HG03159 (cell line): ENCODE results near the gene KAT2B.

Experiments used
- ATAC-seq: cut with Tn5 transposase; IDR thresholded peaks from one replicate; pipeline ENCODE4 v1.9.1; 2021; ENCODE audit warnings: mild to moderate bottlenecking, moderate library complexity; ENCODE audit not compliant: unreplicated experiment

The KAT2B gene

GRCh38 chr3:20141316-20141715 is 101.1 kb downstream of the KAT2B start:
- no peak for ATAC-seq

GRCh38 chr3:20141851-20142250 is 101.6 kb downstream of the KAT2B start:
- ATAC-seq: no peak

- ATAC-seq: no peak
Measured at GRCh38 chr3:20142517-20142916, 102.3 kb downstream of the KAT2B start.

- no peak for ATAC-seq
Measured at GRCh38 chr3:20143519-20143918, 103.3 kb downstream of the KAT2B start.

- no peak for ATAC-seq
Measured at GRCh38 chr3:20145874-20146273, 105.6 kb downstream of the KAT2B start.

GRCh38 chr3:20146301-20146700 is 106.1 kb downstream of the KAT2B start:
- no peak for ATAC-seq

GRCh38 chr3:20147361-20147760 is 107.1 kb downstream of the KAT2B start:
- no peak for ATAC-seq

GRCh38 chr3:20148466-20148865 is 108.2 kb downstream of the KAT2B start:
- ATAC-seq: no peak

GRCh38 chr3:20154078-20154477 is 113.8 kb downstream of the KAT2B start:
- ATAC-seq: no peak

GRCh38 chr3:20154928-20155327 is 114.7 kb downstream of the KAT2B start:
- ATAC-seq: no peak

- ATAC-seq: no peak
Measured at GRCh38 chr3:20160230-20160629, 120.0 kb downstream of the KAT2B start.

- no peak for ATAC-seq
Measured at GRCh38 chr3:20161714-20162113, 121.5 kb downstream of the KAT2B start.

GRCh38 chr3:20173844-20174410 is 133.7 kb downstream of the KAT2B start:
- no peak for ATAC-seq

- no peak for ATAC-seq
Measured at GRCh38 chr3:20181276-20181675, 141.0 kb downstream of the KAT2B start.

GRCh38 chr3:20182206-20182605 is 142.0 kb downstream of the KAT2B start:
- no peak for ATAC-seq

- ATAC-seq: peak; percentile 17
Measured at GRCh38 chr3:20185331-20185678, 145.1 kb downstream of the KAT2B start.

GRCh38 chr3:20185679-20186599 is 145.7 kb downstream of the KAT2B start, which contains the start of gene SGO1:
Gene SGO1, minus strand, starts transcription at chr3:20186206. Its CDS starts 2,179 bp downstream, at chr3:20184027.
- ATAC-seq: peak; percentile 96

- peak; percentile 8 for ATAC-seq
Measured at GRCh38 chr3:20186600-20187004, 146.4 kb downstream of the KAT2B start.

GRCh38 chr3:20190991-20191390 is 150.7 kb downstream of the KAT2B start:
- no peak for ATAC-seq

- peak; percentile 83 for ATAC-seq
Measured at GRCh38 chr3:20194793-20195460, 154.7 kb downstream of the KAT2B start.

- no peak for ATAC-seq
Measured at GRCh38 chr3:20197775-20198174, 157.5 kb downstream of the KAT2B start.

- ATAC-seq: no peak
Measured at GRCh38 chr3:20201143-20201542, 160.9 kb downstream of the KAT2B start.
